GM19438 (cell line): ENCODE data around the gene ADISSP.

ENCODE experiments used
- ATAC-seq: cut with Tn5 transposase; IDR thresholded peaks from one replicate; pipeline ENCODE4 v1.9.1; 2021; ENCODE audit warnings: low read depth; ENCODE audit not compliant: unreplicated experiment

The ADISSP gene

GRCh38 chr20:3720626-3721025 is 46.9 kb downstream of the ADISSP start:
- no peak for ATAC-seq

- no peak for ATAC-seq
These were observed 47.5 kb downstream of the ADISSP start for GRCh38 chr20:3720068-3720467.

GRCh38 chr20:3719046-3719445 is 48.5 kb downstream of the ADISSP start:
- ATAC-seq: no peak

- no peak for ATAC-seq
These were observed 51.2 kb downstream of the ADISSP start for GRCh38 chr20:3716195-3716834.

- ATAC-seq: no peak
These were observed 53.5 kb downstream of the ADISSP start for GRCh38 chr20:3714092-3714491.

- no peak for ATAC-seq
These were observed 55.2 kb downstream of the ADISSP start, which contains the start of gene SIGLEC1 for GRCh38 chr20:3712279-3712873. Gene SIGLEC1, minus strand, starts transcription at chr20:3712600. Its CDS starts 5,472 bp downstream, at chr20:3707128.

- no peak for ATAC-seq
These were observed 56.0 kb downstream of the ADISSP start for GRCh38 chr20:3711484-3711941.

- ATAC-seq: no peak
These were observed 56.7 kb downstream of the ADISSP start for GRCh38 chr20:3710703-3711483.

GRCh38 chr20:3710011-3710466 is 57.5 kb downstream of the ADISSP start:
- no peak for ATAC-seq

- no peak for ATAC-seq
These were observed 60.0 kb downstream of the ADISSP start for GRCh38 chr20:3707508-3707899.

GRCh38 chr20:3706774-3707507 is 60.6 kb downstream of the ADISSP start:
- ATAC-seq: no peak

GRCh38 chr20:3705970-3706739 is 61.4 kb downstream of the ADISSP start:
- ATAC-seq: no peak

GRCh38 chr20:3705491-3705969 is 62.0 kb downstream of the ADISSP start:
- no peak for ATAC-seq

GRCh38 chr20:3704087-3704486 is 63.5 kb downstream of the ADISSP start:
- no peak for ATAC-seq
